GM12801 (cell line): ENCODE measurements around the gene DLL4.

Experiments used
- CTCF ChIP-seq: IDR thresholded peaks from one replicate; pipeline ENCODE4 v1.5.1; 2011; ENCODE audit warnings: control low read depth; ENCODE audit not compliant: insufficient read length; ENCODE audit errors: extremely low read depth

The DLL4 gene

GRCh38 chr15:40909662-40910630, 19.2 kb upstream of the DLL4 start:
- TF ChIP-seq CTCF, result no peak

GRCh38 chr15:40911141-40911540, 18.0 kb upstream of the DLL4 start:
- no peak for TF ChIP-seq CTCF

- TF ChIP-seq CTCF, result no peak
These were observed 17.4 kb upstream of the DLL4 start for GRCh38 chr15:40911693-40912092.

GRCh38 chr15:40912478-40912877, 16.7 kb upstream of the DLL4 start:
- TF ChIP-seq CTCF, result no peak

- TF ChIP-seq CTCF, result no peak
These were observed 15.1 kb upstream of the DLL4 start for GRCh38 chr15:40914013-40914412.

DNA sequence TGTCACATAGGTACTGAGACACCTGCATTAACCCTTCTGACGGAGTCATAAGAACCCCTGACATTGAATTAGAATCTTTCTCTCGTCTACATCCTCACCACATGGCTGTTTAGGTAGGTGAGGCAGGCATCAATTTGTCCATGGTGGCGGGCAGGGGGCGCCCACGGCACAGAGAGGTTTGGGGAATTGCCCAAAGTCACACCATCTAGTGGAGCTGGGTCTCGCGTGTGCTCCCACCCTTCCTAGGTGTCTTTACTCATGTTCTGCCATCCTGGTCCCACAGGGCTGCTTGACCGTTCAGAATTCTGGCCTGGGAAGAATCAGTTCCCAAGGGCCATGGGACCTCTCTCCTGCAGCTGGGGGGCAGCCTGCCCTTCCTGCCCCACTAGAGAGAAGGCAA, 14.7 kb upstream of the DLL4 start:
- TF ChIP-seq CTCF, result no peak

GRCh38 chr15:40915116-40915661, 14.0 kb upstream of the DLL4 start:
- no peak for TF ChIP-seq CTCF
